ENCODE measurements around the gene FBXO42.
A peak's percentile ranks its signal among the peaks of the same experiment; 100 is the strongest.
"Not testable (repeated sequence)": the region's sequence is repeated elsewhere in the genome, so short reads cannot be mapped to it uniquely, and the experiment has no call there.

The FBXO42 gene

DNA sequence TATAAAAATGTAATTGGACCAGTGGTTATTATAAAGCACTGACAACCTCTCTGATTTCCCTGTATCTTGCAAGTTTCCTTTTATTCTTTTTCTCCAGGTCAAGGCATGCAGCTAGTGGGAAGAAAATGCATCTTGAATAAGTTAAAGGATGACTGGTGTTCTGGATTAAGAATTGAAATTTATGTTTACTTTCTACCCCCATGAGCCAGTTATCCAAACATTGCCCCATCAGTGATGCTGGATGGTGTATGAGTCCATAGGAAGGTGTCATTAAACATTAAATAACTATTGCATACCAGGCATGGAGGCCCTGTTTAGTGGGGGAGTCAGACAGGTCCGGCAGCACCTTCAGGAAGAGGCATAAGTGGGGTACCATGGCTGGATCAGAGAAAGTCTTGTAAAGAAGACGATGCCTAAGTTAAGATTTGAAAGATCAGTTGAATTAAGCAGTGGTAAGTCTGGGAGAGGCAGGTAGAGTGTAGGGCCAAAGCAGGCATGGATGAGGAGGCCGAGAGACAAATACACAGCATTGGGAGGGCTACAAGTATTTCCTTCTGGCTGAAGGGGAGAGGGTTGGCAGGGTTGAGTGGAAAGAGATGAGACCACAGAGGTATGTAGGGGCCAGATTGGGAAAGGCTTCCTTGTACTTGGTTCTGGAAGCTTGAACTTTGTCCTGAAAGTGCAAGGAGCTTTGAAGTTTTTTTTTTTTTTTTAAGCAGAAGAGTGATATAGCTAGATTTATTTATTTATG lies 20.4 kb upstream of the FBXO42 start:
- no peak for DNase-seq (ENCODE audit: low spot score)

DNA sequence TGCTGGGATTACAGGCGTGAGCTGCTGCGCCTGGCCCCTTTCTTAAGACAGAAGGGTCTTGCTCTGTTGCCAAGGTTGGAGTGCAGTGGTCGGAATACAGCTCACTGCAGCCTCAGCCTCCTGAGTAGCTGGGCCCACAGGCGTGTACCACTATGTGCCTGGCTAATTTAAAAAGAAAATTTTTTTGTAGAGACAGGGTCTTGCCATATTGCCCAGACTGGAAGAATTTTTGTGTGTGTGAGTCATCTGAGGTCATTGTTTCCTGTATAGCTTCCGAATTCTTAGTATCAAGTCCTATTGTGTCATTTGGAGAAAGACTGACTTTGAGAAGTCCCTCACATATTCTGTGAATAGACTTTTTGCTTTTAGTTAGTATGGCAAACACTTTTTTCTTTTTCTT lies 19.4 kb upstream of the FBXO42 start:
- no peak for DNase-seq (ENCODE audit: low spot score)

DNA sequence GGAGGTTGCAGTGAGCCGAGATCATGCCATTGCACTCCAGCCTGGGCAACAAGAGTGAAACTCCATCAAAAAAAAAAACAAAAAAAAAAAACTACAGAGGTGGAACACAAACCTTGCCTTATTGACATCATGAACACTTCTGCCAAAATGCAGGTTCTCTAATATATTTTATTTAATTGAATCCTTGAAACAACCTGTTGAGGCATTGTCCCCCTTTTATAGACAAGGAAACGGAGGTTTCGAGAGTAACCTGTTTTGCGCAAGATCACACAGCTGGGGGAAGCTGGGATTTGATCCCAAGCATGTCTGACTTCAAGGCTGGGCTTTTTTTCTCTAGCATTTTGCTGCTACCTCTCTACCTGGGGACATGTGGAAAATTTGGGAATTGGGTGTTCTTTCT lies 17.5 kb upstream of the FBXO42 start:
- DNase-seq (ENCODE audit: low spot score): no peak

DNA sequence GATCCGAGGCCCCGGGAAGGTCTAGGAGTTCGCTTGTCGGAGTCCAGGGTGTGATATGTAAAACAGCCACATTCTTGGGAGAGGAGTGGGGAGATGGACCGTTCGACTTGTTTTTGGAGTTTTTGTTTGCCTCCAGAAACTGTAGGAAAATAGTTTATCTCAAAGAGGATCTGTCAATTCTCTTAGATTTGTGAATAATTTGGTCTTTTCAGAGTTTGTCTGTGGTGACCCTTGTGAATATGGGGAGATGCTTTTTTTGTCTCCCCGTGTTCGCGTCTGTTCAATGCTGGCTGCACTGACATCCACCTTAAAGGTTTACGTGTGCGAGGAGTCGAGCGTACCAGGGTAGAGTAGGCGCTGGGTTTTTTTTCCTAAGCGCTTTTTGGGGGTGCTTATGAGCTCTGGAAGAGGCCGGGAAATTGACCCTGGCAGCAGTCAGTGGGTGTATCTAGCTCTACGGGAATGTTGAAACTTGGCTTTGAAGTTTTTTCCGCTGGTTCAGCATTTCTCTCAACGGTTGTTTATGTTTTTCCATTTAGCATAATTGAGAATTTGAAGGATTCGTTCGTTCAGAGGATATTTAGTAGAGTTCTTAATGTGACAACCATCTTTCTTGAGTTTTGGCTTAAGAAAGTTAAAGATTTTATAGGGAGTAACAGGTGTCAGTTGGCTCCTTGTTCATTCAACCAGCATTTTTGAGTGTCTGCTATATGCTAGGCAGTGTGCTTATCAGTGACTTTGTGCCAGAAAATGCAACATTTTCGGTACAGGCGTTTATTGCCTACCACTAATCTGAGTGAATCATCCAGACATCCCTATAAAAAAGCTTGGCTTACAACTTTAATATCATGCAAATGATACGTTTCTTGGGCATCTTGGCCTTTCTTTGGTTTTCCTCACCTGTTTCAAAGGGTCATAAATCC lies 15.9 kb upstream of the FBXO42 start:
- DNase-seq (ENCODE audit: low spot score): no peak

DNA sequence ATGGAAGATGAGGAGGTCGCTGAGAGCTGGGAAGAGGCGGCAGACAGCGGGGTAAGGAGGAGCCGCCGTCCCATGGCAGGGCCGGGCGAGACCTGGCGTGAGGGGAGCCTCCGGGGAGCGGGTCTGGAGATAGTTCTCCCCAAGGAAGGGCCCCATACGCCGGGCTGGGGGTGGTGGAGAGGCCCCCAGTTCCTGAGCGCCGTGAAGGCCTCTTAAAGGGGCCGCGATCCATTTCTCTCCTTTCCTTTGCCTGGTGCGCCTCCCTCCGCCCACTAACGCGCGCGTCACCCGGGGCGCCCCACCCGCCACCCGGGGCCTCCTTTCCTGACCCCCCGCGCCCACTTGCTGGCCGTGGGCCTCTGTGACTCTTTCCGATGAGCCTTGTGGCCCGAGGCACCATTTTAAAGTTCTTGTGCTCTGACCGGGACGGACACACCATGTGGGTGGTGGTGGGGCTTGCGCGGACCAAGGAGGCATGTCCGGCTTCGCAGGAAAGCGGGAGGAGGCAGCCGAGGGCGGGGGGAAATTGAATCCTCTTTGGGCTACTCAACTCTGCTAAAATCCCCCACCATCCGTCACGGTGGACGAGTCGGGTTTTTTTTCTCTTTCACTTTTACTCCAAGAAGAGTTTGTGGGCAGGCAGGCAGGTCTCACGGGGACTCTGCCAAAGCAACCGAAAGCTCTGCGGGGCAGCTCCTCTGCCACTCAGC lies 15.1 kb upstream of the FBXO42 start:
- peak; percentile 88 for DNase-seq (ENCODE audit: low spot score)

DNA sequence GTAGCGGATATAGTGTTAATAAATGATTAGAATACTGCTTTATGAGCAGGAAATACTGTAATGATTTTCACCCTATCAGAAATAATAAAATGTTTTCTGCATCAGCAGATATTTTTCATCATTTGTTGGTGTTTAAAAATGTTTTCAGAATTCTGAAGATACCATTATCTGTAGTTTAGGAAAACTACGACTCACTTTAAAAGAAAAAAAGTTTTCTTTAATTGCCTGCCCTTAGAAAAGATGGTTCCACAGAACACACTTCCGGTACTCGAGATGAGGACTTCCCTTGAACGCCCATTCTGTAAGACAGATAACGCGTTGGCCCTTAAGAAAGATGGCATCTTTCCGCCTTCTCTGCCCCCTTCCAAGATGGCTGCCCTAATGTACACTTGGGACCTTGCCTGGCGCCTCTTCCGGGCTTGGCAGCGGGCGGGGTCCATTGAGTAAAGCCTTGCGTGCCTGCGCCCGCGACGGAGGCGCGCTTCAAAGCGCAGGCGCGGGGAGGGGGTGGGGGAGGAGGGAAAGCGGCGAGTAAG lies 14.5 kb upstream of the FBXO42 start, which contains the start of gene SZRD1:
SZRD1 (plus strand) TSS at position 521 of the 536 bp plus-strand sequence. CDS start 16 bp downstream, outside the sequence.
- peak; percentile 99 for DNase-seq (ENCODE audit: low spot score)

DNA sequence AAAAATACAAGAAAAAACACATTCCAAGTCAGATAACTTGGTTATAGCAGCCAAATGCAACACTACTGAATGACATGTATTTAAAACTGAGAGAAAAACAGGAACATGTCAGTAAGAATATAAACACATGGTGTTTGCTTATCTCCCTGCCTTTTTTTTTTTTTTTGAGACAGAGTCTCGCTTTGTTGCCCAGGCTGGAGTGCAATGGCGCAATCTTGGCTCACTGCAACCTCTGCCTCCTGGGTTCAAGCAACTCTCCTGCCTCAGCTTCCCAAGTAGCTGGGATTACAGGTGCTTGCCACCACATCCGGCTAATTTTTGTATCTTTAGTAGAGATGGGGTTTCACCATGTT lies 12.8 kb upstream of the FBXO42 start:
- not testable (repeated sequence) for DNase-seq (ENCODE audit: low spot score)

DNA sequence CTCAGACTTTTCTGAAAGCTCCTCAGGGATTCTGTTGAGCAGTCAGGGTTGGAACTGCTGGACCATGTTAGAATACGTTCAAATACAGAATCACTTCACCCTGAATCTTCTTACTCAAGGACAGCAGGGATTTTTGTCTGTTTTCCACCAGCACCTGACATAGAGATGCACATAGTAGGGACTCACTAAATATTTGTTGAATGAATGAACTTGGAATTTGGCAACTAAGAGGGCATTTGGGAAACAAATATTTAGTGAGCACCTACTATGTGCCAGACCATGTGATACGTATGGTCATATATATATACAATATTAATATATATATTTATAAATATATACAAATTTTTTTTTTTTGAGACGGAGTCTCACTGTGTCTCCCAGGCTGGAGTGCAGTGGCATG lies 4.6 kb upstream of the FBXO42 start:
- no peak for DNase-seq (ENCODE audit: low spot score)

DNA sequence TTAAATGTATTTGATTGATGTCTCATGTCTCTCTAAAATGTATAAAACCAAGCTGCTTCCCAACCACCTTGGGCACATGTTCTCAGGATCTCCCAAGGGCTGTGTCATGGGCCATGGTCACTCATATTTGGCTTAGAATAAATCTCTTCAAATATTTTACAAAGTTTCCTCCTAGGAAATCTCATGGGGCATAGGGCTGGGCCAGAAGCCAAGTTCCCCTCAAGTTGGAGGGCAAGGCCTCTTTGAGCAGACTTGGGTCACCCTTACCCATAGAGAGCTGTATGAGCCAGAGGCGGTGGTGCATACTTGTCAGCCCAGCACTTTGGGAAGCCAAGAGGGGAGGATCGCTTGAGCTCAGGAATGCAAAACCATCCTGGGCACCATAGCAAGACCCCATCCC lies 2.3 kb upstream of the FBXO42 start:
- DNase-seq (ENCODE audit: low spot score): no peak

DNA sequence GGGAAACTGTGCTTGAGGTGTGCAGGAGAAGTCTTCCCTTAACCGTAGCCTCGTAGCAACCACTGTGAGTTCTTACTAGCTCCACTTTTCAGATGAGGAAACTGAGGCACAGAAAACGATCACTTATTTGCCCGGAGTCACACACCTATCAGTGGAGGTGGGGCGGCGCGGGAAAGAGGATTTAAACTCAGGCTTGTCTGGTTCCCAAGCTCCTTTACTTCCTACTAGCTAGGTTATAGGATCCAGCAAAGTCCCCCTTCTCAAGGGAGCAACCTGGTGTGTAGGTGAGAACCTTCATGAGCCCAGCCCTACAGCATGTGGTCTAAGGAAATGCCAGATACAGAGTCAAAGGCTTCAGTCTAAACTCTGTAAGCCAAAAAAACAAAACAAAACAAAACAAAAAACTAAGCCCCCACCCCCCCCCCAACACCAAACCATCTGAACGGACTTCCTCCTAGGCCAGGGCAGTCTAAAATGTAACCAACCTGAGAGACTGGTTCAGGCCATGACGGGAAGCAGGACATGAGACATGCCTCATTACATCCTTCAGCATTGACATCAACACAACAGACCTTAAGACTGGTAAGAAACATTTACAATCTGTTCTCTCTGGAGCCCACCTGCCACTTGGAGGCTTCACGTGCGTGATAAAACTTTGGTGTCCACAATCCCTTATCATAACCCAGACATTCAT lies 709 bp upstream of the FBXO42 start:
- DNase-seq (ENCODE audit: low spot score): no peak

DNA sequence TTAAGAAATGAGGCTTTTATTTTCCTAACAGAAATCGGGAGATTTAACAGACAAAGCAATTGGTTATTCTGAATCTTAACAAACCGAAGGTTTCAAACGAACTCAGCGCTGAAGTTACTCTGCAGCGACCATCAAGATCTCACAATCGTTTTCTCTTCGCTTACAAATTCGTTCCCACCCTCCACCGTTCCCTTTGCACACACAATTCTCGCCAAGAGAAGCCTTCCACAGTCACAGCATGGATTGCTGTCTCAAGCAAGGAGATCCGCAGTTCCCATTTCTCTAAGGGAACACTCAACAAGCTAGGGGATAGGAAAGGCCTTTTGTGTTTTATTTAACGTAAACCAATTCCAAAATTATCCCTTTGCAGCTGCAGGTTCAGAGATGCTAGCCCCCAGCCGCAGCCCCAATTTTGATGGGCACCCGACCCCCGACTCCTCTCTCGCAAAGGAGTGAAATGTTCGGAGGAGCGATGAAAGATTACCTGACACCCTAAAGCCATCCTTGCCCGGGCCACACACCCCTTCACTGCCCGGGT lies 755 bp downstream of the FBXO42 start:
- DNase-seq (ENCODE audit: low spot score): peak; percentile 59

DNA sequence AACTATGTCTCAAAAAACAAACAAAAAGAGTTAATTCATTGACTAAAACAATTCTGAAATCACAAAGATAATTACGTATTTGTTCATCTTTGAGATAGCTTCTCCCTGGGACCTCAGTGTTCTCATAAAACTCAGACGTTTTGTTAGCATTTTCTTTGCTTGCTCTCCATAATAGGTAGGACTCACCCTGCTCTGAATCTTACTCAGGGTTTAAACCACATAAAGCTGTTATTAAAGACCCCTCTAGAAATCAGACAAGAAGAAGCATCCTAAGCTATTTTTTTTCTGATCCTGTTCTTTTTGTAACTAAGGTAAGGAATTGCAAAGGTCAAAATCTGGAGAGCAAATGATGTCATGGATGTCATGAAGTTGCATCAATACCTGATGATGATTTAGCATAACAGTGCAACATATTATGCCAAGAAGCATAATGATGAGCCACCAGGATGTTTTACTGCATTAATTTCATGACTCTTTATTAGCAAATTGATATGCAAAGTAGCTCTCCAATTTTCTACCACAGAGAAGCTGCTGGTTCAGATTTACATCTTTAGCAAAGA lies 2.4 kb downstream of the FBXO42 start:
- no peak for DNase-seq (ENCODE audit: low spot score)

DNA sequence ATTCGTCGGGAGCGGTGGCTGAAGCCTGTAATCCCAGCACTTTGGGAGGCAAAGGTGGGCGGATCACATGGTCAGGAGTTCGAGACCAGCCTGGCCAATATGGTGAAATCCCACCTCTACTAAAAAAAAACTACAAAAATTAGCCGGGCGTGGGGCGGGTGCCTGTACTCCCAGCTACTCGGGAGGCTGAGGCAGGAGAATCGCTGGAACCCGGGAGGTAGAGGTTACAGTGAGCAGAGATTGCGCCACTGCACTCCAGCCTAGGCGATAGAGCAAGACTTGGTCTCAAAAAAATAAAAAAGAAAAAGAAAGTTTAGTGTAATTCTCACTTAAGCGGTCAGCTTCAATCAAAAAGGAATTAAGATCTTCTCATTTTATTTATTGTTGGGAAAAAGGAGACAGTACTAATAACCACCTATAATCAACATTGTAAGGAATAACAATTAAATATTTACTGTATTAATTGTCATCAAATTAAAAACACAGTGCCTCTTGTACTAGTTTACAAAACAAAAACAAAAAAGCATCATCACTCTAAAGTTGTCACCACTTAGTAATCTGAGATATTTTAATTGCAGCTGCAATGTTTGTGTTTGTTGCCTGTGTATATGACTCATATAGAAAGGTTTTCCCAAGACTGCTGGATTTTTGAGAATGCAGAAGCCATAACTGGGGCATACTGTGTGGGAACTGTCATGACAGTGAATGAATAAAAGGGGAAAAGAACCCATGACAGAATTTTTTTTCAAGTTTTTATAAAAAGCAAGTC lies 3.7 kb downstream of the FBXO42 start:
- DNase-seq (ENCODE audit: low spot score): no peak

DNA sequence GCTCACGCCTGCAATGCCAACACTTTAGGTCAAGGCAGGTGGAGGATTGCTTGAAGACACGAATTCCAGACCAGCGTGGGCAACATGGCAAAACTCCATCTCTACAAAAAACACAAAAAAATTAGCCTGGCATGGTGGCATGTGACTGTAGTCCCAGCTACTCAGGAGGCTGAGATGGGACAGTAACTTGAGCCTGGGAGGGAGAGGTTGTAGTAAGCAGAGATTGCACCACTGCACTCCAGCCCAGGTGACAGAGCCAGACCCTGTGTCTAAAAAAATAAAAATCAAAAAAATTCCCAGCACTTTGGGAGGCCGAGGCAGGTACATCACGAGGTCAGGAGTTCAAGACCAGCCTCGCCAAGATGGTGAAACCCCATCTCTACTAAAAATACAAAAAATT lies 9.0 kb downstream of the FBXO42 start:
- not testable (repeated sequence) for DNase-seq (ENCODE audit: low spot score)

DNA sequence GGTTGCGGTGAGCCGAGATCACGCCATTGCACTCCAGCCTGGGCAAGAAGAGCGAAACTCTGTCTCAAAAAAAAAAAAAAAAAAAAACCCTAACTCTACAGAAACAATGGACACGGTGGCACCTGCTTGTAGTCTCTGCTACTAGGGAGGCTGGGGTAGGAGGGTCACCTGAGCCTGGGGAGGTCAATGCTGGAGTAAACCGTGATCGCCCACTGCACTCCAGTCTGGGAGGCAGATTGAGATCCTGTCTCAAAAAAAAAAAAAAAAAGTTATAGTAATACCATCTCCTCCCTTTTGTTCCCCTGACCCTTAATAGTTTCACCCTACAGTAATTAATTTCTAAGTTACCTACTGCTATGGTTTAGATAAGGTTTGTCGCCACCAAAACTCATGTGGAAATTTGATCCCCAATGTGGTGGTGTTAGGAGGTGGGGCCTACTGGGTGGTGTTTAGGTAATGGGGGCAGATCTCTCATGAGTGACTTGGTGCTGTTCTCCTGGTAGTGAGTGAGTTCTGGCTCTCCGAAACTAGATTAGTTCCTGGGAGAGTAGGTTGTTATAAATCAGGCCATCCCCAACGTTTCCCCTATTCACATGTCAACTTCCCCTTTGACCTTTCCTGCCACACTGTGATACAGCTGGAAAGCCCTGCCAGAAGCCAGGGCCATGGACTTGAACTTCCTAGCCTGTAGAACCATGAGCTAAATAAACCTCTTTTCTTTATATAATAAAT lies 9.8 kb downstream of the FBXO42 start:
- DNase-seq (ENCODE audit: low spot score): no peak

DNA sequence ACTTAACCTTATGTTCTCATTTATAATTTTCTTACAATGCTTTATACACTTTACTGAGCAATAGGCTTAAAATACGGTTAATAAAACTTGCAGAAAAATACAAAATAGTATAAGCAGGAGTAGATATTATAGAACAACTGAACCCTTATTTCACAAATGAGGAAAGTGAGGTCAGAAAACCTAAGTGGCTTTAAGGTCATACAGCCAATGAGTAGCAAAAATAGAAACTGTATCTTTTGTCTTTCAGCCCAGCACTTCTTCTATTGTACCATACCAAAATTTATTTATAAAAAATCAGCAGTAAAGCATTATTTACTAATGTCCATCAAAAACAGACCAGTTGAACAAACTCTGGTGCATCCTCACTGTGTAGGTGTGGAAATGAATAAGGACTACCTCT lies 11.6 kb downstream of the FBXO42 start:
- no peak for DNase-seq (ENCODE audit: low spot score)

DNA sequence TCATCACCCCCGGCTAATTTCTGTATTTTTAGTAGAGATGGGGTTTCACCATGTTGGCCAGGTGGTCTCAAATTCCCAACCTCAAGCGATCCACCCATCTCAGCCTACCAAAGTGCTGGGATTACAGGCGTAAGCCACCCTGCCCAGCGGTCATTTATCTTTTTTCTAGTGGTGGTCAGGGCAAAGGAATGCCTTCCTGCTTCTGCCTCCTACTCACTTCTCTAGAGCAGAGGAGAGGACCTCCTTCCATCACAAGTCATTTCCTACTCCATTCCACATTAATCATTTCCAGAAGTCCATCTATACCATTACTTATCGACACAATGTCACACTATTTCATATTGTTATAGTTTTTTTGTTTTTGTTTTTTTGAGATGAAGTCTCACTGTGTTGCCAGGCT lies 13.3 kb downstream of the FBXO42 start:
- DNase-seq (ENCODE audit: low spot score): no peak

DNA sequence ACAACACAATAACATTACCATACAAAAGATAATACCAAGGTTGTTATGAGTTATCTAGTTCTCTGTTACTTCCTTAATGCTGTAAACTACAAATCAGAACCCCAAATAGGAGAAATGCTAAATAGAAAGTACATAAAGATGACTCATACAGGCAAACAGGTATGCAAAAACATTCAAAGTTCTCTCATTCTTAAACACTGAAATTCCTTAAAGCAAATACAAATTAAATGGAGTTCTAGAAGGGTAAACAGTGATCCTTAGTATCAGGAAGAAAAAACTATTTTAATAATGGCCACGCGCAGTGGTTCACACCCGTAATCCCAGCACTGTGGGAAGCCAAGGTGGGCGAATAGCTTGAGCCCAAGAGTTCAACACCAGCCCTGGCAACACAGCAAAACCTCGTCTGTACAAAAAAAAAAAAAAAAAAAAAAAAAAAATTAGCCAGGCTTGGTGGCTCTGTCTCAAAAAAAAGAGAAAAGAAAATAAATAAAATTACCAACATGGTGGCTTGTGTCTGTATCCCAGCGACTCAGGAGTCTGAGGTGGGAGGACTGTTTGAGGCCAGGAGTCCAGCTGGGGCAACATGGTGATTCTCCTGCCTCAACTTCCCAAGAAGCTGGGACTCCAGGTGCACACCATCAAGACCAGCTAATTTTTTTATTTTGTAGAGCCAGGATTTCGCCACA lies 17.5 kb downstream of the FBXO42 start:
- DNase-seq (ENCODE audit: low spot score): no peak

DNA sequence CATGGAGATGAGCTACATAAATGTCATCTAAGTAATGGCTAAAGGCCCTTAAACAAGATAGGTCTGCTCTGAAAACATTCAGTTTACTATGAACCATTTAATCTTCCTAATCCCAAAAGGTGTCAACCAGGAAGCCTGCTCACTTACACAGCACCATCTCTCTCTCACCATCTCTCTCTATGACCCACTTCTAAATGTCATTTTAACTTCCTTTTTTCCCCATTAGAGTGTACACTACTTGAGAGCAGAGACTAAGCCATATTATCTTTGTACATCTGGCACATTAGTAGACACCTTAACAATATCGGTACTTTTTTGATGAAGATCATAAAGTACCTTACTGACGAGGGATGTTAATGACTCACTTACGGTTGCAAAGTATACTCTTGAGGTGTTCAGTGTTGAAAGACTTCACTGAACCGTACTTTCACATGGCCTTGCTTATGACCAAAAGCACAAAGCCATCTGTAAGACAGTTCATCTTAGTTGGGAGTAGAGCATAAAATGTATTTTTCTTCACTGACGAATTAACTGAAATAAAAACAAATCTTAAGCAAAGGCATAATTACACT lies 25.4 kb downstream of the FBXO42 start:
- DNase-seq (ENCODE audit: low spot score): no peak
